Neutrophil (primary cell): ENCODE results near the gene MIER1.

Experiments
- H3K27ac ChIP-seq: fragments of 200-600 bp; sonication (generic); 2 replicates; pipeline ENCODE4 v1.5.1; 2016; ENCODE audit warnings: mild to moderate bottlenecking, moderate library complexity
- H3K27me3 ChIP-seq: fragments of 200-600 bp; sonication (generic); 2 replicates; pipeline ENCODE4 v1.6.0; 2016; ENCODE audit warnings: mild to moderate bottlenecking
- H3K36me3 ChIP-seq: fragments of 200-600 bp; sonication (generic); 2 replicates; pipeline ENCODE4 v1.5.1; 2017
- H3K4me1 ChIP-seq, 2 experiments: fragments of 200-600 bp in 1 of 2; sonication (generic) in 1 of 2; 1 replicate in 1 of 2; 2 replicates in 1 of 2; pipeline versions ENCODE4 v1.5.1 to v1.6.1; 2013 to 2016; ENCODE audit warnings: low read depth in 1 of 2, low read length in 1 of 2, mild to moderate bottlenecking in 1 of 2, moderate library complexity in 1 of 2; ENCODE audit not compliant: control insufficient read depth in 1 of 2, insufficient read depth in 1 of 2
- H3K4me3 ChIP-seq, 2 experiments: fragments of 200-600 bp in 1 of 2; sonication (generic) in 1 of 2; 1 replicate in 1 of 2; 2 replicates in 1 of 2; pipeline ENCODE4 v1.5.1; 2013 to 2016; ENCODE audit warnings: low read depth in 1 of 2, low read length in 1 of 2, mild to moderate bottlenecking in 1 of 2, moderate library complexity in 1 of 2
- H3K9me3 ChIP-seq: fragments of 200-600 bp; sonication (generic); 2 replicates; pipeline ENCODE4 v1.5.1; 2016
- TF ChIP-seq, protein P1 (sequence below): fragments of 200-600 bp; sonication (generic); IDR thresholded peaks from 2 replicates; pipeline ENCODE4 v1.5.1; 2016; ENCODE audit warnings: antibody characterized with exemption

The MIER1 gene

DNA sequence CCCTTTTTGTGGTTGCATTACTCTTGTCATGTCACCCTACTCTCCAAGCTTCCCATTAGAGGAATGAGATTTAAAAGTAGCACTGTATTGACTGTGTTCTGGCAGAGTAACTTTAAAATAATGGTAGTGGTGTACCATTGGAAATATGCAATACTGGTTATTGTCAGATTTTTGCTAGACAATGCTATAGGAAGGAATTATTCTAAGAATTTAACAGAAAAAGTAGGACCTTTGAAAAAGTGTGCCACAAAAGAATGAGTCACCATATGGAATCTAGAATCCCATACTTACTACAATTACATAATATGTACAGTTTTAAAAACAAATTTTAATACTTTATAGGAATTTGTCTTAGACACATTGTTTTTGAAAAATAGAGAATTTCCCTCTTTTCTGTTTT lies 13.8 kb downstream of the MIER1 start:
- Histone ChIP-seq H3K9me3 (no peaks in the 10 kb centered on the region), H3K27me3 (no peaks in the 10 kb centered on the region), H3K27ac (peak overlapping the region; percentile 59), H3K4me1 (peaks cover 40 to 51% of the 10 kb centered on the region in 2 experiments), H3K36me3 (peaks cover 6% of the 10 kb centered on the region), H3K4me3 (no peak overlapping the region)
- TF ChIP-seq, protein P1, sequence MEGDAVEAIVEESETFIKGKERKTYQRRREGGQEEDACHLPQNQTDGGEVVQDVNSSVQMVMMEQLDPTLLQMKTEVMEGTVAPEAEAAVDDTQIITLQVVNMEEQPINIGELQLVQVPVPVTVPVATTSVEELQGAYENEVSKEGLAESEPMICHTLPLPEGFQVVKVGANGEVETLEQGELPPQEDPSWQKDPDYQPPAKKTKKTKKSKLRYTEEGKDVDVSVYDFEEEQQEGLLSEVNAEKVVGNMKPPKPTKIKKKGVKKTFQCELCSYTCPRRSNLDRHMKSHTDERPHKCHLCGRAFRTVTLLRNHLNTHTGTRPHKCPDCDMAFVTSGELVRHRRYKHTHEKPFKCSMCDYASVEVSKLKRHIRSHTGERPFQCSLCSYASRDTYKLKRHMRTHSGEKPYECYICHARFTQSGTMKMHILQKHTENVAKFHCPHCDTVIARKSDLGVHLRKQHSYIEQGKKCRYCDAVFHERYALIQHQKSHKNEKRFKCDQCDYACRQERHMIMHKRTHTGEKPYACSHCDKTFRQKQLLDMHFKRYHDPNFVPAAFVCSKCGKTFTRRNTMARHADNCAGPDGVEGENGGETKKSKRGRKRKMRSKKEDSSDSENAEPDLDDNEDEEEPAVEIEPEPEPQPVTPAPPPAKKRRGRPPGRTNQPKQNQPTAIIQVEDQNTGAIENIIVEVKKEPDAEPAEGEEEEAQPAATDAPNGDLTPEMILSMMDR = no peak

DNA sequence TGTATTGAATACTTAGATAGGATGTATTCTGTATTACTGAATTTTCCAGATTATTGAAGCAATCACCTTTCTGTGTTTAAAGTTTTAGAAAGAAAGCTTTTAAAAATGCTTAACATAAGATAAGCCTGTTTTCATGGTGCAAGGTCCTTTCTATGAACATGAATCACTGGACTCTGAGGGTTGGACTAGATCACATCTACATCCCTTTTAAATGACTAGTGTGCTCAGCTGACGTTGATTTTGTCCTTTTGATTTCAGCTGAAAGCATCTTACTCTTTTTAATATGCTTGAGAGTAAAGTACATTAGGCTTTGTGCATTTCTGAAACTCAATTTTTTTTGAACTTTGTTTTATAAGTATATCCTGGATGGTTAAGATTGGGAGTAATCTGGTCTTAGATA lies 16.2 kb downstream of the MIER1 start:
- H3K4me1 ChIP-seq = peaks cover 23 to 32% of the 10 kb centered on the region in 2 experiments
- TF ChIP-seq, protein P1 = no peak
- H3K36me3 ChIP-seq = peaks cover 13% of the 10 kb centered on the region

DNA sequence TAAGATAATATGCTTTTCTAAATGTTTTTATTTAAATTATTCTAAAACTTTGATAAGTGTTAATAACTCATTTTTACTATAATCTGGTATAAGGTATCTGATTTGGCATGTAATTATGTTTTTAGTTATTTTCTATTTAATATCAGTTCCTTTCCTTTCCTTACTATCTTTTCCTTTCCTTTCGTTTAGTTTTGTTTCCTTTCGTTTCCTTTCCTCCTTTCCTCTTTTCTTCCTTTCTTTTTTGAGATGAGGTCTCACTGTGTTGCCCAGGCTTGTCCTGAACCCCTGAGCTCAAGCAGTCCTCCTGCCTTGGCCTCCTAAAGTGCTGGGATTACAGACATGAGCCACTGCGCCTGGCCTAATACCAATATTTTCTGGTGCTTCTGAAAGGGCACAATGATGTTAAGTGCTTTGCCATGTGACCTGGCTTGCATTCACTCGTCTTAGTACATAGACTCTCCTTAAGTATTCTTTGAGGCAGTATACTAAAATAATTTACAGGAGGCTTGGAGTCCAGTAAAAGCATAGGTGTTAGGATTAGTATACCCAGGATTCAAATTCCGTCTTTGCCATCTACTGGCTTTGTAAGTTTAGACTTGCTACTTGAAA lies 18.7 kb downstream of the MIER1 start:
- H3K27me3 ChIP-seq = no peaks in the 10 kb centered on the region
- peaks cover 36% of the 10 kb centered on the region for H3K36me3 ChIP-seq
- no peaks in the 10 kb centered on the region for H3K9me3 ChIP-seq
- H3K4me3 ChIP-seq = no peak overlapping the region
- H3K4me1 ChIP-seq = peaks cover 34 to 43% of the 10 kb centered on the region in 2 experiments
- H3K27ac ChIP-seq = no peak overlapping the region
- TF ChIP-seq, protein P1 = no peak

More for the DNA sequence above, 16.2 kb downstream of the MIER1 start:
- Histone ChIP-seq H3K27me3 (no peaks in the 10 kb centered on the region), H3K27ac (peak overlapping the region; percentile 22), H3K9me3 (no peaks in the 10 kb centered on the region), H3K4me3 (no peak overlapping the region)

DNA sequence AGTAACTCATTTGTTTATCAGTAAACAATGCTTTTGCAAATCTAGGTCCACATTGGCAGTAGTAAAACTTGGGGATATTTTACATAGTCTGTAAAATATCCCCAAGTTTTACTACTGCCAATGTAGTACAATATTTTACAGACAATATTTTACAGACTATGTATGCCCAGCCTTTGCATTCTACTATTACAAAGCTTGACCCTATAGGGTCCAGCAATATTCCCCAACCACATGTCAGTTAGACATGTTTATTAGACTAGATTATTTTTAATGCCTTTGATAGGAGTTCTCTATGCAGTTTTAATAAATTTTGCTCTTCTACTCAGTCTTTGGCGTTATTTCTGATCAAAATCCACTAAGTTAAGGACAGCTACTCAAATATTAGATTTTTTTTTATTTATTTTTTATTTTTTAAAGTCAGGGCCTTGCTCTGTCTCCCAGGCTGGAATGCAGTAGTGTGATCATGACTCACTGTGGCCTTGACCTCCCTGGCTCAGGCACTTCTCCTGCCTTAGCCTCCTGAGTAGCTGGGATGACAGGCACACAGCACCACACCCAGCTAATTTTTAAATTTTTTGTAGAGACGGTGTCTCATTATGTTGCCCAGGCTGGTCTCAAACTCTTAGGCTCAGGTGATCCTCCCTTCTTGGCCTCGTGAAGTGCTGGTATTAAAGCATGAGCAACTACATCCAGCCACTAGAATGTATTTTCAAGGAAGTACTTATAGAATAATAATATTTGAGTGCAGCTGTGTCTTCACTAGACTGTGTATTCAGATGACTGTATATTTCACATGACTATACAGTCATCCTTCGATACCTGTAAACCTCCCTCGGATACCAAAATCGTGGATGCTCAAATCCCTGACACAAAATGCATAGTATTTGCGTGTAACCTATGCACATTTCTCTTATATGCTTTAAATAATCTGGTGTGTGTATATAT lies 19.8 kb downstream of the MIER1 start:
- Histone ChIP-seq H3K4me1 (peaks cover 28 to 33% of the 10 kb centered on the region in 2 experiments), H3K27me3 (no peaks in the 10 kb centered on the region), H3K4me3 (no peak overlapping the region), H3K27ac (no peak overlapping the region), H3K36me3 (peaks cover 48% of the 10 kb centered on the region), H3K9me3 (no peaks in the 10 kb centered on the region)
- TF ChIP-seq, protein P1 = no peak

DNA sequence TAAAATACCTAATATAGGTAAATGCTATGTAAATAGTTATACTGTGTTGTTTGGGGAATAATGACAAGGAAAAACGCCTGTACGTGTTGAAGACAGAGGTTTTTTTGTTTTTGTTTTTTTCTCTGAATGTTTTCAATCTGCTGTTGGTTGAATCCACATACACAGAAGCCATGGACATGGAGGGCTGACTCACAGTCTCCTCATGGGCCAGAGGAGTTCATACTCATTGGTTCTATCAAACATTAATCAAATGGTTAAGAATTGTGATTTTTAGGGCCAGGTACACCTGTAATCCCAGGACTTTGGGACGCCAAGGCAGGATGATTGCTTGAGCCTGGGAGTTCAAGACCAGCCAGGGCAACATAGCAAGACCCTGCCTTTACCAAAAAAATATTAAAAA lies 20.5 kb downstream of the MIER1 start:
- Histone ChIP-seq H3K4me3 (no peak overlapping the region), H3K27me3 (no peaks in the 10 kb centered on the region), H3K36me3 (peaks cover 55% of the 10 kb centered on the region), H3K9me3 (no peaks in the 10 kb centered on the region), H3K4me1 (peaks cover 28 to 31% of the 10 kb centered on the region in 2 experiments), H3K27ac (no peak overlapping the region)
- TF ChIP-seq, protein P1 = no peak
